ENCODE results near the gene CCDC102A. TPM values are rescaled to one million over a fixed set of nuclear protein-coding genes. Genes with fewer than 3 reads are reported as not detected.

The CCDC102A gene
- total RNA-seq, 4 donors from 2014 or later: 3.5 to 9.8 (median 7.8) TPM

GRCh38 chr16:57479976-57480753 lies 56.2 kb downstream of the CCDC102A start:
- no peak for DNase-seq (ENCODE audit: low spot score)
- TF ChIP-seq, protein P1, sequence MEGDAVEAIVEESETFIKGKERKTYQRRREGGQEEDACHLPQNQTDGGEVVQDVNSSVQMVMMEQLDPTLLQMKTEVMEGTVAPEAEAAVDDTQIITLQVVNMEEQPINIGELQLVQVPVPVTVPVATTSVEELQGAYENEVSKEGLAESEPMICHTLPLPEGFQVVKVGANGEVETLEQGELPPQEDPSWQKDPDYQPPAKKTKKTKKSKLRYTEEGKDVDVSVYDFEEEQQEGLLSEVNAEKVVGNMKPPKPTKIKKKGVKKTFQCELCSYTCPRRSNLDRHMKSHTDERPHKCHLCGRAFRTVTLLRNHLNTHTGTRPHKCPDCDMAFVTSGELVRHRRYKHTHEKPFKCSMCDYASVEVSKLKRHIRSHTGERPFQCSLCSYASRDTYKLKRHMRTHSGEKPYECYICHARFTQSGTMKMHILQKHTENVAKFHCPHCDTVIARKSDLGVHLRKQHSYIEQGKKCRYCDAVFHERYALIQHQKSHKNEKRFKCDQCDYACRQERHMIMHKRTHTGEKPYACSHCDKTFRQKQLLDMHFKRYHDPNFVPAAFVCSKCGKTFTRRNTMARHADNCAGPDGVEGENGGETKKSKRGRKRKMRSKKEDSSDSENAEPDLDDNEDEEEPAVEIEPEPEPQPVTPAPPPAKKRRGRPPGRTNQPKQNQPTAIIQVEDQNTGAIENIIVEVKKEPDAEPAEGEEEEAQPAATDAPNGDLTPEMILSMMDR (IDR thresholded peaks at IDR 0.05): no peak
- ATAC-seq (ENCODE audit: low FRiP score): peak; percentile 65

- DNase-seq (ENCODE audit: low spot score): no peak
- peak; percentile 37 for ATAC-seq (ENCODE audit: low FRiP score)
- TF ChIP-seq, protein P1 (IDR thresholded peaks at IDR 0.05): no peak
These were observed 57.0 kb downstream of the CCDC102A start for GRCh38 chr16:57479205-57479975.

- ATAC-seq (ENCODE audit: low FRiP score) (no peak), DNase-seq (ENCODE audit: low spot score) (no peak)
- TF ChIP-seq, protein P1 (IDR thresholded peaks at IDR 0.05): no peak
These were observed 57.8 kb downstream of the CCDC102A start for GRCh38 chr16:57478396-57479204.

- TF ChIP-seq, protein P1 (IDR thresholded peaks at IDR 0.05): no peak
- ATAC-seq (ENCODE audit: low FRiP score) (no peak), DNase-seq (ENCODE audit: low spot score) (no peak)
These were observed 58.7 kb downstream of the CCDC102A start for GRCh38 chr16:57477531-57478202.

DNA sequence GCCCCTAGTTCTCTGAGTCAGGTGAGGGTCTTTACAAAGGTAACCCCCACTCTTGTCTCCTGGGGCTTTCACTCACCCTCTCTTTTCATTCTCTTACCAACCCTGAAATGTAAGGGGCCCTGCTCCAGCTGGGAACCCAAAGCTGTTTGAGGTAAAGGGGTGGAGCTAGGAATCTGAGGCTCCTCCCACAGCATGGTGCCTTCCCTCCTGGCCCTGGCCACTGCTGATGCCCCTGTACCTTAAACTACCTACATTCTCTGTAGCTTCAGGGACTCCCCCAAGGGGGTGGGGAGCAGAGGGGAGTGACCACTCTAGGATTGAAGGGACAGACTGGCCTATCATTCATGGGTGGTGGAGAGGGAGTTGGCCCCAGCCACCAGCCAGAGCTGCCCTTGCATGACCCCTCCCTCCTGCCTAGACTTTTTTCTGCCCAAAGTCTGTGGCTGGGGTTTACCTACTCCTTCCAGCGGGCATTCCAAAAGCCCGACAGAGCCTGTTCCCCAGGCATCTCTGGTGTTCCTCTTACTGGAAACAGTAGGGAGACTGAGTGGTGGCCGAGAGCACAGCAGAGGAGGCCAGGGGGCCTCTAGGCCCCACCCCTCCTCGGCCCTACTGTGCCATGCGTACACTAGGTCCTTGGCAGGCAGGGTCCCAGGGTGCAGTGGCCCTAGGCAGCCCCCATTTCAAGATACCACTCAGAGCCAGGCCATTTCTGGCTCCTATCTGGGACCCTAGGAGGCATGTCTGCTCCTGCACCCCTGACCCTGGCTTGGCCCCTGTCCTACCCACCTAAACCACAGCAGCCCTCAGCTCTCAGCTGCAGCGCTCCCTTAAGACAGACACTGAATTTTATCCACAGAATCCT lies 59.6 kb downstream of the CCDC102A start:
- TF ChIP-seq, protein P1 (IDR thresholded peaks at IDR 0.05): no peak
- ATAC-seq (ENCODE audit: low FRiP score) (no peak), DNase-seq (ENCODE audit: low spot score) (no peak)

Measured in omental fat pad (tissue), 4 donors.